IPS DF 6.9 (cell line): Measurements from ENCODE around the gene F2R.
"Not testable (repeated sequence)": the region's sequence is repeated elsewhere in the genome, so short reads cannot be mapped to it uniquely, and the experiment has no call there.

Experiments
- DNase-seq: peaks from one replicate; pipeline ENCODE4 v3.0.0-alpha.2; 2013; ENCODE audit warnings: low read depth, low spot score
- H3K27ac ChIP-seq: one replicate; pipeline ENCODE4 v1.5.1; 2013; ENCODE audit warnings: low read length, control low read depth
- H3K27me3 ChIP-seq: 2 replicates; pipeline ENCODE4 v1.6.1; 2013; ENCODE audit warnings: mild to moderate bottlenecking, low read length; ENCODE audit not compliant: control insufficient read depth, insufficient read depth
- H3K36me3 ChIP-seq: 2 replicates; pipeline ENCODE4 v1.6.1; 2013; ENCODE audit warnings: low read length; ENCODE audit not compliant: control insufficient read depth, insufficient read depth
- H3K4me1 ChIP-seq: 2 replicates; pipeline ENCODE4 v1.6.1; 2013; ENCODE audit warnings: low read length; ENCODE audit not compliant: control insufficient read depth, insufficient read depth
- H3K4me3 ChIP-seq: 2 replicates; pipeline ENCODE4 v1.5.1; 2013; ENCODE audit warnings: mild to moderate bottlenecking, low read length
- H3K9me3 ChIP-seq: 2 replicates; pipeline ENCODE4 v1.6.1; 2013; ENCODE audit warnings: low read length, inconsistent platforms; ENCODE audit not compliant: control insufficient read depth, insufficient read depth
- WGBS: extraction: QIAGEN DNeasy Blood & Tissue Kit; methylation state at CpG from one replicate; pipeline ENCODE4 v1.1.7; 2013; ENCODE audit warnings: mixed read lengths, missing lambda C conversion rate; ENCODE audit not compliant: insufficient read length, insufficient coverage; 5-methylcytosine and 5-hydroxymethylcytosine counted together

Gene F2R

DNA sequence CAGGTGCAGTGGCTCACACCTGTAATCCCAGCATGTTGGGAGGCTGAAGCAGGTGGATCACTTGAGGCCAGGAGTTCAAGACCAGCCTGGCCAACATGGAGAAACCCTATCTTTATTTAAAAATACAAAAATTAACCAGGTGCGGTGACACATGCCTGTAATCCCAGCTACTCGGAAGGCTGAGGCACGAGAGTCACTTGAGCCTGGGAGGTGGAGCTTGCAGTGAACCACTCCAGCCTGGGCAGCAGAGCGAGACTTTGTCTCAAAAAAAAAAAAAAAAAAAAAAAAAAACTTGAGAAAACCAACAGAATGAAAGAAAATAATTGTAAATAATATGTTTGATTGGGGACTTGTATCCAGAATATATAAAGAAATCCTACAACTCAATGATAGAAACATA, 35.1 kb upstream of the F2R start:
- WGBS, result no CpG with 5 or more reads among the region's 4 CpGs
- H3K36me3 ChIP-seq, H3K4me1 ChIP-seq: not testable (repeated sequence)

DNA sequence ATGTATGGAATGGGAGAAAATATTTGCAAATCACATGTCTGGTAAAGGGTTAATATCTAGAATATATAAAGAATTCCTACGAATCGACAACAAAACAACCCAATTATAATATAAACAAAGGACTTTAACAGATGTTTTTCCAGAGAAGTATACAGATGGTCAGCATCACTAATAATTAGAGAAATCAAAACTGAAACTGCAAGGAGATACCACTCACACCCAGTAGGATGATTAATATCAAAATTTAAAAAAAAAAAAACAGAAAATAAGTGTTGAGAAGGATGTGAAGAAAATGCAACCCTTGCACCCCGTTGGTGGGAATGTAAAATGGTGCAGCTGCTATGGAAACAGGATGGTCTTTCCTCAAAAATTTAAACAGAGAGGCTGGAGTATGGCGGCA, 34.6 kb upstream of the F2R start:
- WGBS, result no CpG with 5 or more reads among the region's 4 CpGs
- Histone ChIP-seq H3K4me1 (no peaks in the 10 kb centered on the region), H3K36me3 (no peaks in the 10 kb centered on the region), H3K27ac (no peak overlapping the region), H3K27me3 (no peaks in the 10 kb centered on the region), H3K4me3 (no peak overlapping the region), H3K9me3 (no peaks in the 10 kb centered on the region)
- DNase-seq, result no peak

More for the DNA sequence above, 35.1 kb upstream of the F2R start:
- not testable (repeated sequence) for H3K27me3 ChIP-seq, DNase-seq, H3K27ac ChIP-seq, H3K9me3 ChIP-seq, H3K4me3 ChIP-seq

DNA sequence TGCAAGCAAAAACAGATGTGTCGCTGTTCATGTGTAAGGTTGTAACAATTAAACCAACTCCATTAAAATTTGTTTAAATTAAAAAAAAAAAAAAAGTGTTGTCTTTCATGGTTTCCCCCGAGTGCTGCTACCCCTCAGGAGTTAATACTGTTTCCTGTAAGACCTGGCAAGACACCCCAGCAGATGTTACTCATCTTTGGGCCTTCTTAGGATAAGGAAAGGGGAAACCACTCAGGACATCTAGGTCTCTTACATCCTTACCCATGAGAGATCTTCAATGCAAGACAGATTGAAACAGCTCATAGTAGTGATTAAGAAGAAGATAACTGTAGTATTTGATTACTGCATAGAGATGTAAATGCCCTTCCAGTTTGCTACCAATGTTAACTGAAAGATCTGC, 33.5 kb upstream of the F2R start:
- WGBS, result no CpG with 5 or more reads among the region's 2 CpGs
- Histone ChIP-seq H3K9me3 (no peaks in the 10 kb centered on the region), H3K4me1 (no peaks in the 10 kb centered on the region), H3K27me3 (no peaks in the 10 kb centered on the region), H3K27ac (no peak overlapping the region), H3K4me3 (no peak overlapping the region), H3K36me3 (no peaks in the 10 kb centered on the region)
- no peak for DNase-seq

DNA sequence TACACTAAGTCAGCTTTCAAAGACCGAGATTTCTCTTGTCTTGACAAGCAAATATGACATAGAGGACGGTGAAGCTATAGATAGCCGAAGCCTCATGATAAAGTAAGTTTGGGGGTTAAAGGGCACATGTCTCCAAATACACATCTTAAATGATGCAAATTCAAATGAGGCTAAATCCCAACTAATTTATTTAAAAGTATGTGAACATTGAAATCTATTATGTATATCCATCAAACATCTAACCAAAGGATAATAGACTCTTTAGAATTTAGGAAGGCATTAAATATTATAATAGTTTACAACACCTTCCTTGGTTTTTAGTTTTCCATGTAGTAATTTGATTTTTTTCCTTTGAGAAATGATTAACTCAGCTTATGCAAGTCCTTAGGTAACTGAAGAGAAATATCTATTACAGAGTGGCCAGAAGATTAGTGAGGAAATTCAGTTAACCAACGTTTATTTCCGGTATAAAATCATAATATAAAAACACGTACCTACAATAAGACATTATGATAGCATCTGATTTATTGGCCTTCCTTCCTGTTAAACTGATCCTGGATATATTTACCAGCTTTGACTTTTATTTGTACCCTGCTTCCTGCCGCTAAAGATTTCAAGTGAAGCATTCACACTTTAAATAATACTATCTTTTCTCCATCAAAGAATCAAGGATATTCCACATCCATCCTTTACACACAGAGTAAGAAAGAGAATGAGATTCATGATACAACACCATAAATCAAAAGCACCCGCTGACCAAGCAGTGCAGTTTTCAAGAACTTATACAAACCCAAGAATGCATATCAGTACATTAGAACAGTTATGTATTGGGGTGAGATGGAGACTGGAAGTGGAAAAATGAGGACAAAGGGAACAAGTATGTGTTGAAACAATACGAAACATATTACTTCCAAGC, 31.9 kb upstream of the F2R start:
- no CpG with 5 or more reads among the region's 9 CpGs for WGBS
- no peak overlapping the region for H3K4me3 ChIP-seq
- H3K36me3 ChIP-seq, result no peaks in the 10 kb centered on the region
- no peaks in the 10 kb centered on the region for H3K27me3 ChIP-seq
- H3K4me1 ChIP-seq, result no peaks in the 10 kb centered on the region
- no peak overlapping the region for H3K27ac ChIP-seq
- DNase-seq, result no peak
- H3K9me3 ChIP-seq, result no peaks in the 10 kb centered on the region

DNA sequence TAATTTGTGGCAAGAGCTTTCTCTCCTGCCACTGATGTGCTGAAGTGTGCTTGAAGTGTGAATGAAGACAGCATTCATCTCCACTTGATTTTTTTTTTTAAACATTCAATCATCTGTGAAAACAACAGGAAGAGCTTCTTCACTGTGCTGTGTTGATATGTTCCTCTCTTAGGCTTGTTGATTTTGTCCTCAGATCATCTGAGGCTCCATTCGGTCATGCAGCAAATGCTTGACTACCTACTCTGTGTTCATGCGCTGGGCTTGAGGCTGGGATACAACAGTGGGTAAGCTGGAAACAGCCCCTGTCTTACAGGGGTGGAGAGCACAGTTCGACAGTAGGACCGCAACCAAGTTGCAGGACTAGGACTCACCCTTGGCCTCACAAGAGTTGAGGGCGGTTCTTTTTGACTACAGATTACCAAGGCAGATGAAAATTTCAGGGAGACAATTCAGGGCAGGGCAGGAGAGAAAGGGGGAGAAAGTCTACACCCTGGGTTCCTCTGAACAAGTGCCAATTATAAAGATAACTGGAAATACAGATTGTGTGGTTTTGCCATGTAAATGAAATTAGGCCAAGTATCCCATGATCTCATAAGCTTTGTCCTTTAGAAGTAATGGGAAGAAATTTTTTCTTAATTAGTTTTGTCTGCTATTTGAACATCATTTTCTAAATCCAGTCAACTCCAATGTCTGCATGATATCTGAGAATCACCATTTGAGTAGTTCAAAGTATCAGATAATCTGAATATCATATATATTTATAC, 31.0 kb upstream of the F2R start:
- WGBS, result no CpG with 5 or more reads among the region's 5 CpGs
- Histone ChIP-seq H3K36me3 (no peaks in the 10 kb centered on the region), H3K27me3 (no peaks in the 10 kb centered on the region), H3K27ac (no peak overlapping the region), H3K9me3 (no peaks in the 10 kb centered on the region), H3K4me1 (no peaks in the 10 kb centered on the region), H3K4me3 (no peak overlapping the region)
- no peak for DNase-seq

DNA sequence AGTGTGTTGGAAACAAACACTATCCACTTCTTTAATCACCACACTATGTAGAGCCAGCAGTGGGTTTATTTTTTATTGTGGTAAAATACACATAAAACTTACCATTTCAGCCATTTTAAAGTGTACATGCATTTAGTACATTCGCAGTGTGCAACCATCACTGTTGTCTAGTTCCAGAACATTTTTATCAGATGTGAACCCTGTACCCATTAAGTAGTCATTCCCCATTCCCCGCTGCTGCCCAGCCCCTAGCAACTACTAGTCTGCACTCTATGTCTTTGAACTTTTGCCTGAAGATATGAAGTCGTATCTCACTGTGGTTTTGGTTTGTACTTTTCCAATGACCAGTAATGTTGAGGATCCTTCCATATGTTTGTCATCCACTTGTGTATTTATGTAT, 30.2 kb upstream of the F2R start:
- Histone ChIP-seq H3K4me3 (no peak overlapping the region), H3K27ac (no peak overlapping the region), H3K27me3 (no peaks in the 10 kb centered on the region), H3K4me1 (no peaks in the 10 kb centered on the region), H3K9me3 (no peaks in the 10 kb centered on the region), H3K36me3 (no peaks in the 10 kb centered on the region)
- no peak for DNase-seq
- no CpG with 5 or more reads among the region's 3 CpGs for WGBS

DNA sequence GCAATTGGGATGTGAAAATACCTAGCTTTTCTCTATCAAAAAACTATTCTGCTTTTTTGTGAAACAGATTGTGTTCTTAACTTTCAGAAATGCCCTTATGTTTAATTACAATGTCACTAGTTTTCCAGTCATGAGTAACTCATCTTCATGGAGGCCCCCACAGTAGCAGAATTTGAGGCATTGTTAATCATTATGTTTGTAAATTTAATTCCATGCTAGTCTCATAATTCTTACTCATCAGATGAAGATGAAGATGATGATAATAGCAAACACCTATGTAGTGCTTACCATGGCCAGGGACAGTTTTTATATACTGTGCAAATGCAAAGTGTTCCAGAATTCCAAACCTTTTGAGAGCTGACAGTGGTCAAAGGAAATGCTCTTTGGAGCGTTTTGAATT, 27.7 kb upstream of the F2R start:
- no peak for DNase-seq
- Histone ChIP-seq H3K9me3 (no peaks in the 10 kb centered on the region), H3K36me3 (no peaks in the 10 kb centered on the region), H3K27me3 (no peaks in the 10 kb centered on the region), H3K27ac (no peak overlapping the region), H3K4me1 (no peaks in the 10 kb centered on the region), H3K4me3 (no peak overlapping the region)
- WGBS, result no CpG with 5 or more reads among the region's 1 CpG

DNA sequence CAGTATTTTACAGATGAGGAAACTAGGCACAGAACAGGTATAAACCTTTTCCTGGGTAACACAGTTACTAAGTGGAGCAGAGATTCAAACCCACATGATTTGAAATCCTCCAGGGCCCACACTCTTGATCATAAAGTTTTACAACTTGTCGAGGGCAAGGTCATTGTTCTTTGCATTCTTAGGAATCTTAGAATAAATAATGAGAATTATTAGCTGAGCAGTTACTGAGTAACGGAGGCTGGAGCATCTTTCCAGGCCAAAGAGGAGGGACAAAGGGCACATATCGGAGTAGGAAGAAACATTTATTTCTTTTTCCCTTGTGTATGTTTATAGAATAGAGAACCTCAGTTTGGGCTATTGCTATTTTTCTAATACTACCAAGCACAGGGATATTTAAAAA, 27.1 kb upstream of the F2R start:
- WGBS, result no CpG with 5 or more reads among the region's 3 CpGs
- Histone ChIP-seq H3K9me3 (no peaks in the 10 kb centered on the region), H3K4me1 (no peaks in the 10 kb centered on the region), H3K4me3 (no peak overlapping the region), H3K27me3 (no peaks in the 10 kb centered on the region), H3K27ac (no peak overlapping the region), H3K36me3 (no peaks in the 10 kb centered on the region)
- no peak for DNase-seq

DNA sequence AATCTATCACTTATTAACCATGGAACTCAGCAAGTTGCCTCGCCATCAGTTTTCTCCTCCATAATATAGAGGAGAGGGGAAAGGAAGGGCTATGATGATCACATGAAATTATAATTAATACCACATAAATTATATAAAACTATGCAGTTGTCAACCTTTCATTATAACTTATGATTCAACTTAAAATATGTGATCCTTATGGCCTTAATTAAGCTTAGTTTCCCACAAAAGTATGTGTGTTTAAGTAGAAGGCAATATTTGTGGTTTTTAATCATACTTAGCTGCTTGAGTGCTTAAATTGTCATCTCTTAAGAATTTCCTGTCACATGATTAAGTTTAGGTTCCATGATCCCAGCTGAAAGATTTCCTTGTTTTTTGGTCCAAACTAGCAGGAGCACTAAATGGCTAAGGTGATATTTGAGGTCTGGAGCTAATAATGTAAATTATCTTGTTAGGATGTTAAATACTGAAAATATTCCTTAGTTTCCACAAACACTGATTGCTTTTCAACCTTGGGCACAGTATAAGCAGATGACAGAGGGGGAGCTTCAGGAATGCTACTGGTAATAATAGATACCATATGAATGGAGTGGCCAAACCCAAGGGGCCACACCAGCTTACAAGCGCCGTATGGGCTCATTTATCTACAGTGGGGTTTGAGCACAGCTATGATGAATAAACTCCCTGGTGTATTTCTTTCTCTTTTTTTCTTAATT, 26.4 kb upstream of the F2R start:
- no peak for DNase-seq
- no peaks in the 10 kb centered on the region for H3K9me3 ChIP-seq
- no peaks in the 10 kb centered on the region for H3K36me3 ChIP-seq
- no peaks in the 10 kb centered on the region for H3K4me1 ChIP-seq
- no peaks in the 10 kb centered on the region for H3K27me3 ChIP-seq
- WGBS, result no CpG with 5 or more reads among the region's 3 CpGs
- H3K27ac ChIP-seq, result no peak overlapping the region
- H3K4me3 ChIP-seq, result no peak overlapping the region

DNA sequence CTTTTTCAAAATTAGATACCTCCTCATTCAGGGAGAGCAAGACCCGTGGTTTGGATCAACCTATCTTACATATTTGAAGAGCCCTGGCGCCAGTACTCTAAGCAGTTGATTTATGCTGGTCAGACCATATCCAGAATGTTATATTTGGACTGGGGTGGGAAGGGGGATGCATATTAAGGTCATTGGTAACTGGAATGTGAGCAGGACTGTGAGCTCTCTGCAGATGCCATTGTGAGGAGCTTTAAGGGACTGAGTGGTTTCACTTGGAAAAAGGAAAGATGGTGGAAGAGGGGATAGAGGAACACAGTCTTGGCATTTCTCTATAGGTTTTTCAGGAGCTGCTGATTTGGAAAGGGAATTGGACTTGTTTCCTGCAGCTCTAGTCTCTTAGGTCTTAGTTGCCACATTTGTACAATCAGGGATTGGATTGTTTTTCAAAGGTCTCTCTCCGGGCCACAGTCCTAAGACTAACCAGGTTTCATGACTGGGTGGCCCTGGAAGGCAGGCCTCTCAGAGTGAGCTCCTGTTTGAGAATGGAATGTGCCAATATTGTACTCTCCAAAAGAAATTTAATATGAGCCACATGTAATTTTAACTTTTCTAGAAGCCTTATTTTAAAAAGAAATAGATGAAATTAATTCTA, 25.8 kb upstream of the F2R start:
- no CpG with 5 or more reads among the region's 3 CpGs for whole genome bisulfite sequencing
- no peaks in the 10 kb centered on the region for H3K9me3 ChIP-seq
- H3K27me3 ChIP-seq, result no peaks in the 10 kb centered on the region
- H3K4me3 ChIP-seq, result no peak overlapping the region
- DNase-seq, result no peak
- H3K4me1 ChIP-seq, result no peaks in the 10 kb centered on the region
- H3K27ac ChIP-seq, result no peak overlapping the region
- no peaks in the 10 kb centered on the region for H3K36me3 ChIP-seq
